Peyer's patch (tissue), 4 donors: ENCODE measurements around the gene BICD1.

Experiments used
- CTCF ChIP-seq, 6 experiments: fragments of 450-650 bp in 4 of 6; fragments of 200-600 bp in 2 of 6; sonication (generic) in 1 of 6; IDR thresholded peaks; one replicate each; pipeline ENCODE4 v1.5.1; 2017 to 2019; ENCODE audit warnings: antibody characterized with exemption in 6 of 6, mild to moderate bottlenecking in 3 of 6, moderate library complexity in 1 of 6
- POLR2A ChIP-seq, 2 donors: fragments of 450-650 bp; IDR thresholded peaks; one replicate each; pipeline ENCODE4 v1.5.1; 2017; ENCODE audit warnings: antibody characterized with exemption in 2 of 2, mild to moderate bottlenecking in 2 of 2, moderate library complexity in 2 of 2

- TF ChIP-seq CTCF (IDR thresholded peaks at IDR 0.05) = no peak
- no peak for TF ChIP-seq POLR2A (IDR thresholded peaks at IDR 0.05)
Measured at GRCh38 chr12:32155961-32156529, 49.4 kb downstream of the BICD1 start.
